Vagina (tissue), 2 donors: ENCODE measurements around the gene ELAC2.

Experiments used
- POLR2A ChIP-seq, 2 donors: fragments of 450-650 bp; IDR thresholded peaks; one replicate each; pipeline ENCODE4 v1.6.1; 2017; ENCODE audit warnings: antibody characterized with exemption in 2 of 2, mild to moderate bottlenecking in 2 of 2, moderate library complexity in 2 of 2
- POLR2AphosphoS5 ChIP-seq, 2 donors: sonication (generic); formaldehyde crosslinking; IDR thresholded peaks; one replicate each; pipeline ENCODE4 v1.9.0; 2017; ENCODE audit warnings: antibody characterized with exemption in 2 of 2, mild to moderate bottlenecking in 2 of 2, low read depth in 1 of 2; ENCODE audit not compliant: insufficient read depth in 1 of 2
- TF ChIP-seq, protein P1 (sequence below), 3 experiments: fragments of 450-650 bp in 2 of 3; fragments of 200-600 bp in 1 of 3; sonication (generic) in 1 of 3; IDR thresholded peaks; one replicate each; pipeline ENCODE4 v1.5.1; 2017 to 2019; ENCODE audit warnings: antibody characterized with exemption in 3 of 3, mild to moderate bottlenecking in 2 of 3, moderate library complexity in 2 of 3

DNA sequence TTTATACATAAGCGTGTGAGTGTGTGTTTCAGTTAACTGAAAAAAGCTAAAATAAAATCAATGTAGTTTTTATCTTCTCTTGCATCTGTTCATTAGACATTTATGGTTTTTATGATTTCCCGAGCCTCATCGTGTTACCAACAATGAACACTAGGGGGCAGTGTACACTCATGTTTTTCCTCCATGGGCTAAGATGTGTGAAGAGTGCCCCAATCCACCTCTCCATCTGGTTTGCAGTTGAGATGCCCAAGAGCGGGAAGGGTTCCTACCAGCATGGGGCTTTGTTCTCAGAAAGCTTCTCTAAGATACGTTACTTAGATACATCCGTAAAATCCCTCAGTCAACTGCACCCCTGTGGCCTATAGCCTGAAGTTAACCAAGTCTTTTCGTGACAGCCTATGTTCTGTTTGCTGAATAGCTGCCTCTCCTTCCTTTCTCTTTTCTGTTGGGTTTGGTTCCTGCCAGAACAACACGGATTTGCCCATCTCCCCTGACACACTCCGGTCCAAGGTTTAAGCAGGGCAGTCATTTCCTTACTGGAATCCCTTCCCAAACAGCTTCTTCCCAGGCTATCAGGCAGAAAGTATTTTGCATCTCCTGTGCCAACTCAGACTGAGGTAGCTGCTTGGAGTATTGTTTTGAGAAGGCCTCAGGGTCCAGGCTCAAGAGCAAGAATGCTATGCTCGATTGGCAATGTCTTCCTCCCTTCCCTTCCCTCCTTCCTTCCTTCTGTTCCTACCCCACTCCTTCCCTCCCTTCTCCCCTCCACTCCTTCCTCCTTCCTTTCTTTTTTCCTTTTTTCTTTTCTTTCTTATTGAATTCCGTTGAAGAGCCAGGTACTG is 12.9 kb upstream of the ELAC2 start:
- TF ChIP-seq POLR2AphosphoS5 (IDR thresholded peaks at IDR 0.05; ENCODE audit: insufficient read depth in 1 of 2, low read depth in 1 of 2) (no peak), POLR2A (IDR thresholded peaks at IDR 0.05) (no peak)
- TF ChIP-seq, protein P1, sequence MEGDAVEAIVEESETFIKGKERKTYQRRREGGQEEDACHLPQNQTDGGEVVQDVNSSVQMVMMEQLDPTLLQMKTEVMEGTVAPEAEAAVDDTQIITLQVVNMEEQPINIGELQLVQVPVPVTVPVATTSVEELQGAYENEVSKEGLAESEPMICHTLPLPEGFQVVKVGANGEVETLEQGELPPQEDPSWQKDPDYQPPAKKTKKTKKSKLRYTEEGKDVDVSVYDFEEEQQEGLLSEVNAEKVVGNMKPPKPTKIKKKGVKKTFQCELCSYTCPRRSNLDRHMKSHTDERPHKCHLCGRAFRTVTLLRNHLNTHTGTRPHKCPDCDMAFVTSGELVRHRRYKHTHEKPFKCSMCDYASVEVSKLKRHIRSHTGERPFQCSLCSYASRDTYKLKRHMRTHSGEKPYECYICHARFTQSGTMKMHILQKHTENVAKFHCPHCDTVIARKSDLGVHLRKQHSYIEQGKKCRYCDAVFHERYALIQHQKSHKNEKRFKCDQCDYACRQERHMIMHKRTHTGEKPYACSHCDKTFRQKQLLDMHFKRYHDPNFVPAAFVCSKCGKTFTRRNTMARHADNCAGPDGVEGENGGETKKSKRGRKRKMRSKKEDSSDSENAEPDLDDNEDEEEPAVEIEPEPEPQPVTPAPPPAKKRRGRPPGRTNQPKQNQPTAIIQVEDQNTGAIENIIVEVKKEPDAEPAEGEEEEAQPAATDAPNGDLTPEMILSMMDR (IDR thresholded peaks at IDR 0.05) = peak; percentile 15 to 58 (median 35)
